Keratinocyte (primary cell): ENCODE measurements around the gene F11. TPM values are rescaled to one million over a fixed set of nuclear protein-coding genes. Genes with fewer than 3 reads are reported as not detected.

ENCODE experiments used
- DNase-seq: peaks from one replicate; pipeline ENCODE4 v3.0.0-alpha.2; 2011; ENCODE audit warnings: low read depth, missing footprints, low spot score
- FAIRE-seq: peaks from 2 replicates; lab custom pipeline; 2011; peaks lifted over from hg19 to GRCh38; lab: Jason Lieb, UNC
- H2AFZ ChIP-seq: 2 replicates; pipeline ENCODE4 v1.6.0; 2012; ENCODE audit warnings: low read length, control low read depth, inconsistent platforms; ENCODE audit not compliant: control insufficient read depth
- H3K27ac ChIP-seq: 2 replicates; pipeline ENCODE4 v1.5.1; 2011; ENCODE audit warnings: low read length; ENCODE audit not compliant: control insufficient read depth, insufficient read depth
- H3K27me3 ChIP-seq: 3 replicates; pipeline ENCODE4 v1.6.0; 2011; ENCODE audit warnings: low read length; ENCODE audit not compliant: control insufficient read depth, insufficient read depth; ENCODE audit errors: extremely low read depth
- H3K36me3 ChIP-seq, 2 experiments: 2 replicates in 1 of 2; 3 replicates in 1 of 2; pipeline ENCODE4 v1.5.1; 2011; ENCODE audit warnings: low read length in 2 of 2, mild to moderate bottlenecking in 1 of 2; ENCODE audit not compliant: control insufficient read depth in 2 of 2, insufficient read depth in 2 of 2; ENCODE audit errors: extremely low read depth in 1 of 2
- H3K4me1 ChIP-seq: 3 replicates; pipeline ENCODE4 v1.5.1; 2011; ENCODE audit warnings: low read length; ENCODE audit not compliant: control insufficient read depth, insufficient read depth; ENCODE audit errors: extremely low read depth
- H3K4me2 ChIP-seq: 3 replicates; pipeline ENCODE4 v1.6.0; 2011; ENCODE audit warnings: low read depth, low read length; ENCODE audit not compliant: control insufficient read depth, insufficient read depth; ENCODE audit errors: extremely low read depth
- H3K4me3 ChIP-seq, 3 experiments: fragments of 200-600 bp in 1 of 3; sonication (generic) in 1 of 3; 2 replicates in 2 of 3; 3 replicates in 1 of 3; pipeline ENCODE4 v1.5.1; 2011 to 2016; ENCODE audit warnings: low read length in 3 of 3, mild to moderate bottlenecking in 3 of 3, control low read depth in 2 of 3, inconsistent platforms in 1 of 3, low read depth in 1 of 3, mixed read lengths in 1 of 3, mixed run types in 1 of 3, moderate library complexity in 1 of 3; ENCODE audit not compliant: control insufficient read depth in 2 of 3, insufficient read depth in 2 of 3; ENCODE audit errors: extremely low read depth in 1 of 3
- H3K79me2 ChIP-seq: 2 replicates; pipeline ENCODE4 v1.6.0; 2012; ENCODE audit warnings: low read length; ENCODE audit not compliant: control insufficient read depth, insufficient read depth
- H3K9ac ChIP-seq: 3 replicates; pipeline ENCODE4 v1.6.0; 2011; ENCODE audit warnings: low read length; ENCODE audit not compliant: control insufficient read depth, insufficient read depth; ENCODE audit errors: extremely low read depth
- H3K9me1 ChIP-seq: 3 replicates; pipeline ENCODE4 v1.6.0; 2011; ENCODE audit warnings: low read length; ENCODE audit not compliant: control insufficient read depth, insufficient read depth; ENCODE audit errors: extremely low read depth
- H3K9me3 ChIP-seq: 2 replicates; pipeline ENCODE4 v1.5.1; 2012; ENCODE audit warnings: low read depth, low read length; ENCODE audit not compliant: control insufficient read depth
- H4K20me1 ChIP-seq: 3 replicates; pipeline ENCODE4 v1.6.0; 2011; ENCODE audit warnings: low read length; ENCODE audit not compliant: control insufficient read depth, insufficient read depth; ENCODE audit errors: extremely low read depth
- CTCF ChIP-seq, 3 experiments: IDR thresholded peaks in 1 of 3; conservative IDR thresholded peaks in 1 of 3; optimal IDR thresholded peaks in 1 of 3; 2 replicates in 2 of 3; 3 replicates in 1 of 3; pipeline versions ENCODE3 to v1.5.1; 2011; ENCODE audit warnings: low read length in 3 of 3, mild to moderate bottlenecking in 3 of 3, moderate library complexity in 2 of 3, control low read depth in 1 of 3, inconsistent platforms in 1 of 3; ENCODE audit not compliant: insufficient read depth in 2 of 3; ENCODE audit errors: extremely low read depth in 1 of 3
- EZH2 ChIP-seq: IDR thresholded peaks from one replicate; pipeline ENCODE4 v1.6.1; 2012; ENCODE audit warnings: inconsistent platforms, mild to moderate bottlenecking, low read length, moderate library complexity
- dilution Hi-C: fragments of 300-500 bp; cut with MboI; formaldehyde crosslinking; loops from one replicate; pipeline ENCODE4 v1.7.0; 2020; ENCODE audit warnings: low sequenced_read_pairs; ENCODE audit not compliant: extremely low pct_ligation_motif_present
- polyA plus RNA-seq, 5 experiments: library from polyadenylated mRNA; depleted of rRNA in 3 of 5; stranded (reverse) in 3 of 5; stranded (forward) in 1 of 5; unstranded in 1 of 5; fragments of >200 nt; gene quantifications; 1 replicate in 1 of 5; 2 replicates in 3 of 5; 3 replicates in 1 of 5; pipeline versions ENCODE4 v1.2.1 to v1.2.3, GENCODE V29; 2011 to 2012; ENCODE audit warnings: missing spikeins in 2 of 5, low read depth in 1 of 5, low replicate concordance in 1 of 5

Gene F11
- polyA plus RNA-seq, 1 donor (not counting 4 experiments of a cell fraction or from before 2014, with no cell fraction given), result not detected

GRCh38 chr4:186291256-186291890 is 25.4 kb downstream of the F11 start:
- H3K27me3 ChIP-seq, result no peaks in the 10 kb centered on the region
- no peak overlapping the region for H3K4me2 ChIP-seq
- FAIRE-seq (no peak), DNase-seq (no peak)
- H4K20me1 ChIP-seq, result no peaks in the 10 kb centered on the region
- no peak overlapping the region for H3K27ac ChIP-seq
- no peak overlapping the region for H2AFZ ChIP-seq
- no peaks in the 10 kb centered on the region for H3K9me3 ChIP-seq
- dilution Hi-C loops, result loop anchor here (10.0 kb wide), 1 partner anchor 263 kb away; the partner anchor contains the start of gene MTNR1A
- no peak overlapping the region for H3K4me3 ChIP-seq
- TF ChIP-seq EZH2 (no peak), CTCF (optimal IDR thresholded peaks at IDR 0.05 in 1 of 3, IDR thresholded peaks at IDR 0.05 in 1 of 3, conservative IDR thresholded peaks at IDR 0.05 in 1 of 3; ENCODE audit: extremely low read depth in 1 of 3, insufficient read depth in 2 of 3, low read length in 3 of 3) (no peak)
- no peak overlapping the region for H3K9ac ChIP-seq
- no peaks in the 10 kb centered on the region for H3K36me3 ChIP-seq
- no peaks in the 10 kb centered on the region for H3K9me1 ChIP-seq
- H3K4me1 ChIP-seq, result no peaks in the 10 kb centered on the region
- H3K79me2 ChIP-seq, result no peaks in the 10 kb centered on the region

DNA sequence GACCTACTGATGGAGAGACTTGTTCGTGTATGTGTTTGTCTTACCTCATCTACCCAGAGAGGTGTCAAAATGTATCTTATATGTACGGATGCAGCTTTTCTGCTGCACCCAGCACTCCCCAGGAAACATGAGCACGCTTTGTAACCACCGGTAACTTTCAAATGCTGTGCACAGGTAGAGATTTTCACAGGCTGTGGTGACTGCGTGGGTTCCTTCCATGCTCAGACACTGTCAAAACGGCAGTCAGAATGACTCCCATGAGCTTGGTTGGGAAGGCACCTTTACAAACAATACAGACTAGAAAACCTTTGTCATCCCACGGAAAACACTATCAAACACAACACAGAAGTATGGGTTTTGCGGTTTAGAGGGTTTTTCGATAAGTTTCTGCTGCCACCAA is 28.2 kb downstream of the F11 start:
- H2AFZ ChIP-seq, result no peak overlapping the region
- TF ChIP-seq EZH2 (no peak), CTCF (optimal IDR thresholded peaks at IDR 0.05 in 1 of 3, IDR thresholded peaks at IDR 0.05 in 1 of 3, conservative IDR thresholded peaks at IDR 0.05 in 1 of 3; ENCODE audit: extremely low read depth in 1 of 3, insufficient read depth in 2 of 3, low read length in 3 of 3) (no peak)
- no peaks in the 10 kb centered on the region for H4K20me1 ChIP-seq
- no peaks in the 10 kb centered on the region for H3K79me2 ChIP-seq
- no peak overlapping the region for H3K9ac ChIP-seq
- no peak overlapping the region for H3K4me2 ChIP-seq
- DNase-seq (no peak), FAIRE-seq (no peak)
- H3K36me3 ChIP-seq, result no peaks in the 10 kb centered on the region
- H3K27me3 ChIP-seq, result peaks cover 11% of the 10 kb centered on the region
- no peak overlapping the region for H3K27ac ChIP-seq
- H3K9me1 ChIP-seq, result no peaks in the 10 kb centered on the region
- no peaks in the 10 kb centered on the region for H3K4me1 ChIP-seq
- no peaks in the 10 kb centered on the region for H3K9me3 ChIP-seq
- H3K4me3 ChIP-seq, result no peak overlapping the region
- dilution Hi-C loops, result loop anchor here (10.0 kb wide), 1 partner anchor 261 kb away; the partner anchor contains the start of gene MTNR1A
